Skeletal muscle satellite cell (primary cell): ENCODE results near the gene HIPK1.

Experiments
- H3K27me3 ChIP-seq: 2 replicates; pipeline ENCODE4 v1.7.0; 2013; ENCODE audit warnings: low read length; ENCODE audit not compliant: control insufficient read depth, insufficient read depth
- H3K36me3 ChIP-seq: 2 replicates; pipeline ENCODE4 v1.7.0; 2013; ENCODE audit warnings: mild to moderate bottlenecking, control low read depth, low read length; ENCODE audit not compliant: insufficient read depth
- H3K4me1 ChIP-seq: 2 replicates; pipeline ENCODE4 v1.7.0; 2013; ENCODE audit warnings: low read length; ENCODE audit not compliant: control insufficient read depth, insufficient read depth
- H3K4me2 ChIP-seq: 2 replicates; pipeline ENCODE4 v1.7.0; 2013; ENCODE audit warnings: mild to moderate bottlenecking, low read length
- H3K4me3 ChIP-seq: 2 replicates; pipeline ENCODE4 v1.7.0; 2013; ENCODE audit warnings: low read length
- H3K9ac ChIP-seq: 2 replicates; pipeline ENCODE4 v1.7.0; 2013; ENCODE audit warnings: mild to moderate bottlenecking, low read depth, low read length, moderate library complexity
- H3K9me3 ChIP-seq: replicated peaks from 2 replicates; pipeline ENCODE4 v1.7.0; 2013; ENCODE audit warnings: mild to moderate bottlenecking, control low read depth, low read length

HIPK1 gene

GRCh38 chr1:113976609-113977278, 47.6 kb downstream of the HIPK1 start:
- Histone ChIP-seq H3K4me3 (no peak overlapping the region), H3K4me2 (peak overlapping the region; percentile 24), H3K9ac (no peak overlapping the region), H3K9me3 (no peaks in the 10 kb centered on the region), H3K4me1 (peaks cover 67% of the 10 kb centered on the region), H3K27me3 (no peaks in the 10 kb centered on the region), H3K36me3 (peaks cover 30% of the 10 kb centered on the region)

DNA sequence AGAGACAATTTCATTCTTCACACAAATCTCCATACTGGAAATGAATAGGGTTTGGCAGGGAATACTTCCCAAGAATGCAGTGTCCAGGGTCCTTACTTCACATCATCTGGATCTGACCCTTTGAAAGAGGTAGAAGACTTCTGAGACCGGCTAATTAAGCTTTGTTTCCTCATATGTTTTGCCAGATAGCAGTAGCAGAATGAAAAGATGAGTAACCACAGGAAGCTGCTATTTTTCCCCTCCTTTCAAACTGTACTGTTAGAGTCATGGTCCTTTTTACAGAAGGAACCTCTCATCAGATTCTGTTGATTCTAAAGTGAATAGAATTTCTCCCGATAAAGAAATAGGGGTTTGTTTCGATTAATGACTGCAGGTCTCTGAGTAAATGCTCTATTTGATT, 48.8 kb downstream of the HIPK1 start:
- no peaks in the 10 kb centered on the region for H3K9me3 ChIP-seq
- H3K4me1 ChIP-seq = peaks cover 78% of the 10 kb centered on the region
- no peaks in the 10 kb centered on the region for H3K27me3 ChIP-seq
- H3K4me3 ChIP-seq = no peak overlapping the region
- peak overlapping the region; percentile 2 for H3K9ac ChIP-seq
- H3K4me2 ChIP-seq = no peak overlapping the region
- peaks cover 19% of the 10 kb centered on the region for H3K36me3 ChIP-seq

- Histone ChIP-seq H3K36me3 (peaks cover 12% of the 10 kb centered on the region), H3K4me2 (peak within 1 kb of the TSS; percentile 91), H3K9ac (peak within 1 kb of the TSS; percentile 81), H3K4me3 (peak within 1 kb of the TSS; percentile 71), H3K4me1 (peaks cover 90% of the 10 kb centered on the region), H3K27me3 (no peaks in the 10 kb centered on the region), H3K9me3 (no peaks in the 10 kb centered on the region)
These were observed 50.0 kb downstream of the HIPK1 start, which contains the start of gene OLFML3 for GRCh38 chr1:113978863-113979702. Gene OLFML3 (plus strand): TSS chr1:113979474. CDS start chr1:113979517, 43 bp downstream.

GRCh38 chr1:113980110-113980509, 51.0 kb downstream of the HIPK1 start:
- Histone ChIP-seq H3K4me3 (peak overlapping the region; percentile 71), H3K4me1 (peaks cover 97% of the 10 kb centered on the region), H3K4me2 (peak overlapping the region; percentile 91), H3K36me3 (peaks cover 8% of the 10 kb centered on the region), H3K9ac (peak overlapping the region; percentile 81), H3K27me3 (no peaks in the 10 kb centered on the region), H3K9me3 (no peaks in the 10 kb centered on the region)

GRCh38 chr1:113981962-113982931, 53.1 kb downstream of the HIPK1 start:
- Histone ChIP-seq H3K27me3 (no peaks in the 10 kb centered on the region), H3K9ac (peak overlapping the region; percentile 51), H3K4me2 (peak overlapping the region; percentile 91), H3K36me3 (peaks cover 5% of the 10 kb centered on the region), H3K9me3 (no peaks in the 10 kb centered on the region), H3K4me3 (peak overlapping the region; percentile 71), H3K4me1 (peaks cover 77% of the 10 kb centered on the region)

- no peaks in the 10 kb centered on the region for H3K9me3 ChIP-seq
- H3K4me3 ChIP-seq = peak overlapping the region; percentile 71
- H3K4me2 ChIP-seq = peak overlapping the region; percentile 91
- peaks cover 71% of the 10 kb centered on the region for H3K4me1 ChIP-seq
- H3K27me3 ChIP-seq = no peaks in the 10 kb centered on the region
- peak overlapping the region; percentile 51 for H3K9ac ChIP-seq
- peaks cover 5% of the 10 kb centered on the region for H3K36me3 ChIP-seq
These were observed 53.8 kb downstream of the HIPK1 start for GRCh38 chr1:113982949-113983348.

- peaks cover 5% of the 10 kb centered on the region for H3K36me3 ChIP-seq
- peak overlapping the region; percentile 51 for H3K9ac ChIP-seq
- peak overlapping the region; percentile 91 for H3K4me2 ChIP-seq
- no peaks in the 10 kb centered on the region for H3K9me3 ChIP-seq
- H3K4me1 ChIP-seq = peaks cover 67% of the 10 kb centered on the region
- no peaks in the 10 kb centered on the region for H3K27me3 ChIP-seq
- H3K4me3 ChIP-seq = peak overlapping the region; percentile 71
These were observed 54.3 kb downstream of the HIPK1 start for GRCh38 chr1:113983391-113983790.

DNA sequence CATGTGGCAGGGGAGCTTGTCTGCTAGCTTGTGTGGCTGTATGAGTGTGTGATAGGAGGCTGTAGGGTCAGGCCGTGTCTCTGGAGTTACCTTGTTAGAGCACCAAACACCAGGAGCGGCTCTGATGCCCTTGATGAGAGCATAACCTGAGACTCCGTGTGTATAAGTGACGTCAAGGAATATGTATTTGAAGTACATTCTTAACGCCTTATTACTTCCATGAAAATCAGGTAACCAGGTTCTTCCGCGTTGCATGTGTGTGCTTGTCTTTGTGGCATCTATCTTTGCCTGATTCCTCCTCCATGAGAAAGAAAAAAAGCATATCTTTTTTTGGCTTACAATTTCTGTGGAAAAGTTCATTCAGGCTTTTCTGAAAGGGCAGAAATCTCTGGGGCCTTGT, 54.7 kb downstream of the HIPK1 start:
- Histone ChIP-seq H3K27me3 (no peaks in the 10 kb centered on the region), H3K4me1 (peaks cover 64% of the 10 kb centered on the region), H3K36me3 (peaks cover 5% of the 10 kb centered on the region), H3K9ac (no peak overlapping the region), H3K4me3 (peak overlapping the region; percentile 71), H3K9me3 (no peaks in the 10 kb centered on the region), H3K4me2 (peak overlapping the region; percentile 91)

GRCh38 chr1:113984710-113985109, 55.6 kb downstream of the HIPK1 start:
- Histone ChIP-seq H3K27me3 (no peaks in the 10 kb centered on the region), H3K4me1 (peaks cover 55% of the 10 kb centered on the region), H3K9ac (peak overlapping the region; percentile 74), H3K4me3 (peak overlapping the region; percentile 35), H3K9me3 (no peaks in the 10 kb centered on the region), H3K36me3 (peaks cover 5% of the 10 kb centered on the region), H3K4me2 (peak overlapping the region; percentile 91)

- no peak overlapping the region for H3K4me2 ChIP-seq
- H3K27me3 ChIP-seq = peaks cover 2% of the 10 kb centered on the region
- H3K9me3 ChIP-seq = no peaks in the 10 kb centered on the region
- no peaks in the 10 kb centered on the region for H3K36me3 ChIP-seq
- H3K4me3 ChIP-seq = no peak overlapping the region
- peaks cover 34% of the 10 kb centered on the region for H3K4me1 ChIP-seq
- H3K9ac ChIP-seq = no peak overlapping the region
These were observed 57.7 kb downstream of the HIPK1 start for GRCh38 chr1:113986802-113987201.

GRCh38 chr1:113987259-113987658, 58.1 kb downstream of the HIPK1 start:
- peaks cover 2% of the 10 kb centered on the region for H3K27me3 ChIP-seq
- no peak overlapping the region for H3K4me2 ChIP-seq
- no peaks in the 10 kb centered on the region for H3K9me3 ChIP-seq
- no peak overlapping the region for H3K9ac ChIP-seq
- H3K4me3 ChIP-seq = no peak overlapping the region
- peaks cover 30% of the 10 kb centered on the region for H3K4me1 ChIP-seq
- H3K36me3 ChIP-seq = no peaks in the 10 kb centered on the region
